Caki2 (cell line): ENCODE measurements around the gene USP6. TPM values are rescaled to one million over a fixed set of nuclear protein-coding genes. Genes with fewer than 3 reads are reported as not detected.
"Not testable (repeated sequence)": the region's sequence is repeated elsewhere in the genome, so short reads cannot be mapped to it uniquely, and the experiment has no call there.

Experiments
- DNase-seq: peaks from one replicate; pipeline ENCODE4 v3.0.0-alpha.2; 2015; ENCODE audit warnings: low read depth
- in situ Hi-C: cut with HindIII; loops from 2 replicates; pipeline ENCODE4 v1.10.0; 2016; ENCODE audit warnings: low sequenced_read_pairs, low pct_unique_long_range_greater_than_20kb, mixed read lengths
- total RNA-seq: library from RNA; depleted of rRNA; stranded (reverse); fragments of >200 nt; shearing (Covaris generic); gene quantifications from 2 replicates; pipeline ENCODE4 v1.2.3, GENCODE V29; 2014; ENCODE audit warnings: low replicate concordance

Gene USP6
- total RNA-seq, 1 experiment from 2014 or later: not detected

DNA sequence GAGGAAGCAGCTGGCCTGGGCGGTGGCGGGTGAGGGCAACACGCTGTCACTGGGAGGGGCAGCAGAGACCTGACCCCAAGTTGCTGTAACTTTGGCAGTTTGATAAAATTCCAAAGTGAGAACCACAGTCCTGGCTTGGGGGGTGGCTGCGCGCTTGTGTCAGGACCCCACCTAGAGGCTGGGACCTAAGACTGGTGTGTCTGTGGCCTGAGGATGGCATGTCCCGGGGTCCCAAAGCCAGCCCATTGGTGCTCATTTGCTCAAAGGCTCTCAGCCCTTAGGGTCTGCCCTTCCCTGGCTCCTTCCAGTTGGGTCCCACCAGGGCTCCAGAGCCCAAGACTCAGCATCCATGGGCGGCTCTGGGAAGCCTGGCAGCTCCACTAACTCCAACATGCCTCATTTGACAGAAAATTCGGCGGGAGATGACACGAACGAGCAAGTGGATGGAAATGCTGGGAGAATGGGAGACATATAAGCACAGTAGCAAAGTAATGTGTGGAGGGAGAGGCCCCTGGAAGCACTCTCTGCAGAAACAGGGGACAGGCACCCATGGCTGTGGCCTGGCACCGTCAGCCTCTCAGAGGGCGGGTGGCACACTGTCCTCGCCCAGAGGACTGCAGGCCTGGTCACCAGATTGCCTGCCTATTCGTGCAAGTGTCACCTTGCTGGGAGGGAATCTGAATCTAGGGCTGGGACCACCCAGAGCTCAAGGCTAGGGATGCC is 16.8 kb downstream of the USP6 start:
- DNase-seq, in situ Hi-C loops: not testable (repeated sequence)

DNA sequence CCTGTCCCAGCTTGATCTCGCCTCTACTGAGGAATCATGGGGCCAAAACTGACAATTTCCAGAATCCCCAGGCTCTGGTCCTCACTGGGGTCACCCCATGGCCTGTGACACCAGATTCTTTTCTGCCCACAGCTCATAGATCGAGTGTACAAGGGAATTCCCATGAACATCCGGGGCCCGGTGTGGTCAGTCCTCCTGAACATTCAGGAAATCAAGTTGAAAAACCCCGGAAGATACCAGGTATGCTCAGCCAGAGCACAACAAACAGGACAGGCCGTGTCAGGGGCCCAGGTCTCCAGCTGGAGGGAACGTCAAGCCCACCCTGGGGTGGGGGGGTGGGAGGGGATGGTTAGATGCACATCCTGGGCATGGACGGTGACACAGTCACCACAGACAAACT is 17.5 kb downstream of the USP6 start:
- in situ Hi-C loops: no loop called here

DNA sequence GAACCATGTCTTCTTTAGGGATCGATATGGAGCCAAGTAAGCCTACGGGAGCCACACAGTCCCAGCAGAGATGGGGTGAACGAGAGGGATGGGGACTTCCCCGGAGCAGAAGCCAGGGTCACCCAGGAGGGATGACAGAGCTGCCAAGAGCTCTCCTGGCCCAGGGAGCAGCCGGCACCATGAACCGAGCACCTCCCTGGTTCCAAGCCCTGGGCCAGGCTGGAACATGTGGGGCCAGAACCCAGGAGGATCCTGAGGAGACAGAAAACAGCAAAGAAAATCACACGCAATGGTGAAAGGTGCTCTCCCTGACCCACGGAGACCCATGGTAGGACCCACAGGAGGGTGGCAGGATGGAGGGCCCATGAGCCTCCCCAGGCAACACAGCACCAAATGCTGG is 18.1 kb downstream of the USP6 start:
- DNase-seq, in situ Hi-C loops: not testable (repeated sequence)

More for the DNA sequence above, 17.5 kb downstream of the USP6 start:
- DNase-seq: no peak

DNA sequence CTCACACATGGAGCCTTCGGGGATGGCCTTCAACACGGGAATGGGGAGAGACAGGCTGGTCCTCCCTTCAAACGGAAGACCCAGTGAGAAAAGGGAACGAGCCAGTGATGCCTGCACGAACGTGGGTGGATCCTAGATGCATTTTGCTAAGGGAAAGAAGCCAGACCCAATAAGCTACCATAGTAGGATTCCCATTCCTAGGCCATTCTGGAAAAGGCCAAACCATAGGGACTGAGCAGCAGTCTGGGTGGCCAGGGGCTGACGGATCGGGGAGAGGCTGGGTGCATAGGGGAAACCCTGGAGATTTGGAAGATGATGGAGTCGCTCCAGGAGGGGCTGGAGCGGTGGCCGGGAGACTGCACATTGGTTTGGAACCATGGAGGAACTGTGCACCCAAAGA is 18.7 kb downstream of the USP6 start:
- in situ Hi-C loops, DNase-seq: not testable (repeated sequence)

DNA sequence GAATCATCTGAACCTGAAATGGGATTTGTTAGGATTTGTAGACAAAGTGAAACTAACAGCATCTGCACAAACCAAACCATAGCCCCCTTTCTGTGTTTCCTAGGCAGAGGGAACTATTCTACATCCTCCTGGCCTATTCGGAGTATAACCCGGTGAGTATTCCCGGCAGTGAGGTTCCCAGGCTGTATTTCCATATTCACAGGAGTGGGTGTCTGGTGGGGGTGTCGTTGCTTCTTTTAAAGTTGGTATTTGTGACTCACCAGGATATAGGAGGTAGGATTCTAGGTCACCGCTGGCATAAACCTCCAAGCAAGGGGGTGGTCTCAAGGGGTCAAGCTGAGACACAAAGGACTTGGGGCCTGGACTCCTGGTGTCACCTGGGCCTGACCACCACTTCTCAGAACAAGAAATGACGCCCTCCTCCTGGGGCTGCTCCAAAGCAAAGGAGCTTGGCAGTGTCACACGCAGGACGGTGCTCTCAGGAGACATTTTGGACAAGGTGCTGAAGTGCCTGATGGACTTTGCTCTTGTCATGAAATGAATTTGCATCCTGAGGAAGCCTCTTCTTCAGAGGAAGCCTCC is 19.4 kb downstream of the USP6 start:
- in situ Hi-C loops, DNase-seq: not testable (repeated sequence)

DNA sequence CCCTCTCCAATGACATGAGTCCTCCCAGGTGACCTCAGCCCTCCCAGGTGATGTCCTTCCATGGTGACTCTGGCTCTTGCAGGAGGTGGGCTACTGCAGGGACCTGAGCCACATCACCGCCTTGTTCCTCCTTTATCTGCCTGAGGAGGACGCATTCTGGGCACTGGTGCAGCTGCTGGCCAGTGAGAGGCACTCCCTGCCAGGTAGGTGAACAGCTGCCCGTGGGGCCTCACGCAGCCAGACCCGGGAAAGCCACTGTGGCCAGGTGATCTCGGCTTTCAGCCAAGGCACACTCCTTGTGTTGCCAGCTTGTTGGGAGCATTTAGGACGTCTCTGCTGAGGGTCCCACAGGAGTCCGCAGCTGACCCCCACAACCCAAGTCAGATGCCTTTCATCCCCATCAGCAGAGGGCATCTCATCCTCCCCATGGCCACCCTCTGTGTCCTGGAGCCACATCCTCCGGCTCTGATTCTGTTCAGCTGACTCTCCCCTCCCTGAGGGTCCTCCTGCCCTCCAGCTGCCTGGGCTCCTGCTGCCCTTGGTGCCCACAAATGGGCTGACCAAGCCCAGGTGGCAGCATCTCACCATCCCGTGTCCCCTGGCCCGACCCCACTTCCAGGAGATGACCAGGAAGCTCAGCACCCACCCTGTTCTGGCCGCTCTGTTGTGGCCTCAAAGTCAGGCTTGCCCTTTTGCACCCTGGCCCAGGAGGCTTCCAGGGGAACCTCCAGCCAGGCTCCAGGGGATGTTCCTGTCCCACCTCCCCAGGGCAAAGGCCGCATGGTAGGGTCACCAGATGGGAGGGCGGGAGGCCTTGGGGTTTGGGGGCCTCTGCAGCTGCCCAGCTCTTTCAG is 20.1 kb downstream of the USP6 start:
- in situ Hi-C loops: no loop called here
- no peak for DNase-seq

DNA sequence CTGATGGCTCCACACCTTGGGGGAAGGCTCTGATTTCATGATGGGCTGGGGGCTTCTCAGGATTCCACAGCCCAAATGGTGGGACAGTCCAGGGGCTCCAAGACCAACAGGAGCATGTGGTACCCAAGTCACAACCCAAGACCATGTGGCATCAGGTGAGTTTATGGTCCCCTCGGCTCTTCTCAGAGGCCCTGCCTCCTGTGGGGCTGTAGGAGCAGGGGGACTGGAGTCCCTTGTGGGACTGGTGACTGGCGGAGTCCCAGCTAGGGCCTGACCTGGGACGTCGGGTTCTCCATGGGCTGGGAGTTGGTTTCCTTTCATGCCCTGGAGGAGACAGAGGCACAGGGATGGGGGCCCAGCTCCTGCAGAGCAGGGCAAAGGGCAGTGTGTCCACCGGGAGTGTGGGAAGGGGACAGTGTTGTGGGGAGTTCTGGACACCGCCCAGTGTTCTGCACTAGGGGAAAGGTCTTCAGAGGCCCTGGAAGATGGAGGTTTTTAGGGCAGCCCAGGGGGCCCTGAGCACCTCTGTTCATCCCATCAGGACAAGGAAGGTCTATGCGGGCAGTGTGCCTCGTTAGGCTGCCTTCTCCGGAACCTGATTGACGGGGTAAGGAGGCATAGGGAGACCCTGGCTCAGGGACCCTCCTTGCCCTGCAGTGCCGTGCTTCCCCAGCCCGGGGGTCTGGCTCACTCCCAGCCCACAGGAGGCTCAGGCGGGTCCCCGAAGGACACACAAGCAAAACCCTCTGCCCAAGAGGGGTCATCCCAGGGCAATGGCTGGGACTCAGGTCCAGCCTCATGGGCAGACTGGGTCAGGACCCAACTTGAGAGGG is 21.0 kb downstream of the USP6 start:
- not testable (repeated sequence) for DNase-seq

DNA sequence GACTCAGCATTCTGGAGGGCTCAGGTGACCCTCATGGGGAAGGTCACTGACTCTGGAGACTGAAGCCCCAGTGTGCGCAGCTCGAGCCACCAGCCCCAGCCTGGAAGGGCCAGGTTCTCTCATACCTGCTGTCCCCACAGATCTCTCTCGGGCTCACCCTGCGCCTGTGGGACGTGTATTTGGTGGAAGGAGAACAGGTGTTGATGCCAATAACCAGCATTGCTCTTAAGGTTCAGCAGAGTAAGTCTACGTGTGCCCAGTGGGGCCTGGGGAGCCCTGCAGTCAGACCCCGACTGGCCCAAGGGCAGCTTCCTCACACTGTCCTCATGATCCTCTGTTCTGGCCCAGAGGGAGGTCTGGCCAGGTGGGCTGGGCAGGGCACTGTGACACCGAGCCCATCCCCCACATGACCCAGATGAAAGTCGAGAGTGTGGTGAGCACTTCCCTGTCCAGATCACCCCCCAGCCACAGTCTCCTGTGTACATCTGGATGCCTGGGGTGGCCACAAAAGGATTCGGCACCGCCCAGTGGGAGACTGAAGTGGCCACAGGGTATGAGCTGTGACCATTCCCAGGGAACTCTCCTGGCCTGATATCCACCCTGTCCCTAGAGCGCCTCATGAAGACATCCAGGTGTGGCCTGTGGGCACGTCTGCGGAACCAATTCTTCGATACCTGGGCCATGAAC is 21.8 kb downstream of the USP6 start:
- not testable (repeated sequence) for DNase-seq

More for the DNA sequence above, 21.0 kb downstream of the USP6 start:
- in situ Hi-C loops: not testable (repeated sequence)

DNA sequence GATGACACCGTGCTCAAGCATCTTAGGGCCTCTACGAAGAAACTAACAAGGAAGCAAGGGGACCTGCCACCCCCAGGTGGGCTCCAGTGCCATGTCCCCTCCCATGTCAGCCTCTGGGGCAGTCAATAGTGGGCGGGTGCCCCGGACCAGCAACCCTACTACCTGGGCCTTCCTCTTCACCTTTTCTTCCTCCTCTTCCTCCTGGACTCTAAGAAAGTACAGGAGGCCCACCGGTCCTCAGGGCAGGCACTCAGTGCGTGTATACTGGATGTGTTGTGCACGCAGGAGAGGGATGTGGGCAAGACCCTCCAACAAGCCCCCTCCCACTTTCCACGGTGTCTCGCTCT is 22.3 kb downstream of the USP6 start:
- in situ Hi-C loops: not testable (repeated sequence)

More for the DNA sequence above, 21.8 kb downstream of the USP6 start:
- in situ Hi-C loops: not testable (repeated sequence)

DNA sequence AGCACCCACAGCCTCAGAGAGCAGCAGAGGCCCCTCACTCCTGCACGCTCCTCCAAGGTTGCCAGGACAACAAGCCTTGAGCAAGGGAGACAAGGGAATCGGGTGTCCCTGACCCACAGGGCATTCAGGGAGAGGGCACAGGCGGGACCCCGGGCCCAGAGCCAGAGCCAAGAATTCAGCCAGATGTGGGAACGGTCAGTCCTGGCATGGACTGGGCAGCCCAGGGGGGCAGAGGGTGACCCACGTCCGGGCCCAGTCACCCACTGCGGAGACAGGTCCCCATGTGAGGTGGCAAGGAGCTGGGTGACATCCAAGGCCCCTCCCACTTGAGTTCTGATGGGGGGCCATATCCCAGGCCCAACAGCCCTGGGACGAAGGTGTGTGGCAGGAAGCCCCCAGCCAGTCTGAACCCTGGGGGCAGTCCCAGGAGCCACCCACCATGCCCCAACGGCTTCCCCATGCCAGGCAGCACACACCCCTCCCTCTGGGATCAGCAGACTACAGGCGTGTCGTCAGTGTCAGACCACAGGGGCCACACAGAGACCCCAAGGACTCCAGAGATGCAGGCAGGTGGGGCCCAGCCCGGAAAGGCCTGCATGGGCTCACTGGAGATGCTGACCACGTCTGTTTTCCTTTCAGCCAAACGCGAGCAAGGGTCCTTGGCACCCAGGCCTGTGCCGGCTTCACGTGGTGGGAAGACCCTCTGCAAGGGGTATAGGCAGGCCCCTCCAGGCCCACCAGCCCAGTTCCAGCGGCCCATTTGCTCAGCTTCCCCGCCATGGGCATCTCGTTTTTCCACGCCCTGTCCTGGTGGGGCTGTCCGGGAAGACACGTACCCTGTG is 23.0 kb downstream of the USP6 start:
- in situ Hi-C loops: no loop called here
- DNase-seq: no peak

More for the DNA sequence above, 22.3 kb downstream of the USP6 start:
- DNase-seq: not testable (repeated sequence)

DNA sequence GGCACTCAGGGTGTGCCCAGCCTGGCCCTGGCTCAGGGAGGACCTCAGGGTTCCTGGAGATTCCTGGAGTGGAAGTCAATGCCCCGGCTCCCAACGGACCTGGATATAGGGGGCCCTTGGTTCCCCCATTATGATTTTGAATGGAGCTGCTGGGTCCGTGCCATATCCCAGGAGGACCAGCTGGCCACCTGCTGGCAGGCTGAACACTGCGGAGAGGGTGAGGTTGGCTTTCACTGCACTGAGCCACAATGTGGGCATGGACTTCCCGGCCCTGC is 23.6 kb downstream of the USP6 start:
- DNase-seq: no peak
- in situ Hi-C loops: no loop called here

DNA sequence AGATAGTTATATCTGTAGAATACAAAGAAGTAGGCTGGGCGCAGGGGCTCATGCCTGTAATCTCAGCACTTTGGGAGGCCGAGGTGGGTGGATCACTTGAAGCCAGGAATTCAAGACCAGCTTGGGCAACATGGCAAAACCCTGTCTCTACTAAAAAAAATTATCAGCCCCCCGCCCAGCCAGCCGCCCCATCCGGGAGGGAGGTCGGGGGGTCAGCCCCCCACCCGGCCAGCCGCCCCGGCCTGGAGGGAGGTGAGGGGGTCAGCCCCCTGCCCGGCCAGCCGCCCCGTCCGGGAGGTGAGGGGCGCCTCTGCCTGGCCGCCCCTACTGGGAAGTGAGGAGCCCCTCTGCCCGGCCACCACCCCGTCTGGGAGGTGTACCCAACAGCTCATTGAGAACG is 27.0 kb downstream of the USP6 start:
- in situ Hi-C loops, DNase-seq: not testable (repeated sequence)

DNA sequence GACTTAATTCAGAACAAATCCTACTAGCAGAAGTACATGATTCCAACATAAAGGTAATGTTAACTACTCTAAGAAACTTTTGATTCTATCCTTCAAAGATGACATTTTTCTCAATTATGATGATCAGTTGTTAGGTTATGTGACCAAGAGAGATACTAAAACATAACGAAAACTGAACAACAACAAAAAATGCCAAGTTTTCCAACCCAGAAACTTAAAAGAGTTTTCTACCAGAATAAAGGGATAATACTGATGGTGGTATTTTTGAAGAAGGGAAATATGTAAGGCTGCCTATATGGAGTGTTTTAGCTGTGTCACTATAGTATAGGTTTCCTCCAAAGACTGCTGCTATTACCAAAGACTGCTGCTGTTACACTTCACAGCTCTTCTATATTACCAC is 30.3 kb downstream of the USP6 start:
- DNase-seq, in situ Hi-C loops: not testable (repeated sequence)

DNA sequence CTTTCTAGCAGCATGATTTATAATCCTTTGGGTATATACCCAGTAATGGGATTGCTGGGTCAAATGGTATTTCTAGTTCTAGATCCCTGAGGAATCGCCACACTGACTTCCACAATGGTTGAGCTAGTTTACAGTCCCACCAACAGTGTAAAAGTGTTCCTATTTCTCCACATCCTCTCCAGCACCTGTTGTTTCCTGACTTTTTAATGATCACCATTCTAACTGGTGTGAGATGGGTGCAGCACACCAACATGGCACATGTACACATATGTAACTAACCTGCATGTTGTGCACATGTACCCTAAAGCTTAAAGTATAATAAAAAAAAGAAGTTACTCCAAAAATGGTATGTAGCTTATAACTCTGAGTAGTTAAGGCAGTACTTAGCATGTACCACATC is 44.9 kb downstream of the USP6 start:
- in situ Hi-C loops, DNase-seq: not testable (repeated sequence)

DNA sequence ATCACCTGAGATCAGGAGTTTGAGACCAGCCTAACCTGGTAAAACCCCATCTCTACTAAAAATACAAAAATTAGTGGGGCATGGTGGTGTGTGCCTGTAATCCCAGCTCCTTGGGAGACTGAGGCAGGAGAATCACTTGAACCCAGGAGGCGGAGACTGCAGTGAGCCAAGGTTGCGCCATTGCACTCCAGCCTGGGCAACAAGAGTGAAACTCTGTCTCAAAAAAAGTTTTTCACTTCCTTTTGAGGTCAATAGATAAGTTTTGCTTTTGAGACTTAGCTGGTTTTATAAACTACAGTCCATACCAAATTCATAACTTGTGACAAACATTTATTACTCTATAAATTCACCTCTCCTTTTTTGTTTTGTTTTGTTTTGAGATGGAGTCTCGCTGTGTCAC is 46.0 kb downstream of the USP6 start:
- DNase-seq, in situ Hi-C loops: not testable (repeated sequence)

DNA sequence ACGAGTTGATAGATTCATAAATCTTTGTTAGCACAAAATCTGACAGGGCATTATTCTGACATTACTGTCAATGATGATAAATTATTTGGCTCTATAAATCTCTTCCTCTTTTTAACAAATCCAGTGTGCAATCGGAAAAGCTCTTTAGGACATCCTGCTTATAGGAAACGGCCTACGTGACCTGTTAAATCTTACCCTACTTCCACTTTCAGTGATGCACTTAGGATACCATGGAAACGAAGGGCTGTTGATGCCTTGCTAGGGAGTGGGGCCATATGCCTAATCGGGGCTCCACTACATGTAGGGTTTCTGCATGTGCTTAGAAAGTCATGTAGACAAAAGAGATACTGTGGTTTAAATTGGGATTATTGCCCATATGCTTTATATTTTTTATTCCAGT is 48.6 kb downstream of the USP6 start:
- in situ Hi-C loops: no loop called here
- no peak for DNase-seq
